T-helper 1 cell treated with Interleukin-12 subunit alpha and Interleukin-12 subunit beta and Interleukin-4 antibody, amounts not matched to agents 30 μg/mL and 1 μg/mL, for 36 hours (primary cell): ENCODE data around the gene SFT2D2.

Experiments
- H3K27ac Mint-ChIP-seq: one replicate; pipeline ENCODE4 v1.8.0; 2021; ENCODE audit warnings: mild to moderate bottlenecking, mixed read lengths
- H3K27me3 Mint-ChIP-seq: one replicate; pipeline ENCODE4 v1.8.0; 2021; ENCODE audit warnings: low read depth, mixed read lengths
- H3K36me3 Mint-ChIP-seq: one replicate; pipeline ENCODE4 v1.8.0; 2021; ENCODE audit warnings: low read depth, mixed read lengths
- H3K4me1 Mint-ChIP-seq: one replicate; pipeline ENCODE4 v1.8.0; 2021; ENCODE audit warnings: low read depth, mixed read lengths
- H3K4me3 Mint-ChIP-seq: one replicate; pipeline ENCODE4 v1.8.0; 2021; ENCODE audit warnings: mild to moderate bottlenecking, moderate library complexity, mixed read lengths
- H3K9me3 Mint-ChIP-seq: one replicate; pipeline ENCODE4 v1.8.0; 2021; ENCODE audit warnings: mixed read lengths

Gene SFT2D2

GRCh38 chr1:168266644-168267186, 40.9 kb downstream of the SFT2D2 start:
- Mint-ChIP-seq H3K9me3 (no peaks in the 10 kb centered on the region), H3K4me3 (no peak overlapping the region), H3K36me3 (peaks cover 11% of the 10 kb centered on the region), H3K4me1 (peaks cover 3% of the 10 kb centered on the region), H3K27me3 (no peaks in the 10 kb centered on the region), H3K27ac (no peak overlapping the region)

- Mint-ChIP-seq H3K4me3 (no peak overlapping the region), H3K9me3 (no peaks in the 10 kb centered on the region), H3K27ac (no peak overlapping the region), H3K4me1 (no peaks in the 10 kb centered on the region), H3K36me3 (no peaks in the 10 kb centered on the region), H3K27me3 (peaks cover 3% of the 10 kb centered on the region)
Observed at GRCh38 chr1:168271636-168272035, 45.8 kb downstream of the SFT2D2 start.

DNA sequence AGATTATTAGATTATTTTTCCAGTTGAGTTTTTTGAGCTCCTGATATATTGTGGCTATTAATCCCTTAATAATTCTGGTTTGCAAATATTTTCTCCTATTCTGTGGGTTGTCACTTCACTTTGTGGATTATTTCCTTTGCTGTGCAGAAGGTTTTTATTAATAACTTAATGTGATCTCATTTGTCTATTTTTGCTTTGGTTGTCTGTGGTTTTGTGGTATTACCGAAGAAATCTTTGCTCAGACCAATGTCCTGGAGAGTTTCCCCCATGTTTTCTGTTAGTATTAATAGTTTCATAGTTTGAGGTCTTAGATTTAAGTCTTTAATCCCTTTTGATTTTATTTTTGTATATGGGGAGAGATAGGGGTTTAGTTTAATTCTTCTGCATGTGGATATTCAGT, 47.8 kb downstream of the SFT2D2 start:
- peaks cover 12% of the 10 kb centered on the region for H3K9me3 Mint-ChIP-seq
- no peak overlapping the region for H3K4me3 Mint-ChIP-seq
- H3K36me3 Mint-ChIP-seq: no peaks in the 10 kb centered on the region
- peaks cover 9% of the 10 kb centered on the region for H3K27me3 Mint-ChIP-seq
- no peaks in the 10 kb centered on the region for H3K4me1 Mint-ChIP-seq
- H3K27ac Mint-ChIP-seq: no peak overlapping the region

- H3K36me3 Mint-ChIP-seq: no peaks in the 10 kb centered on the region
- H3K27me3 Mint-ChIP-seq: peaks cover 9% of the 10 kb centered on the region
Observed at GRCh38 chr1:168279253-168279652, 53.4 kb downstream of the SFT2D2 start.

DNA sequence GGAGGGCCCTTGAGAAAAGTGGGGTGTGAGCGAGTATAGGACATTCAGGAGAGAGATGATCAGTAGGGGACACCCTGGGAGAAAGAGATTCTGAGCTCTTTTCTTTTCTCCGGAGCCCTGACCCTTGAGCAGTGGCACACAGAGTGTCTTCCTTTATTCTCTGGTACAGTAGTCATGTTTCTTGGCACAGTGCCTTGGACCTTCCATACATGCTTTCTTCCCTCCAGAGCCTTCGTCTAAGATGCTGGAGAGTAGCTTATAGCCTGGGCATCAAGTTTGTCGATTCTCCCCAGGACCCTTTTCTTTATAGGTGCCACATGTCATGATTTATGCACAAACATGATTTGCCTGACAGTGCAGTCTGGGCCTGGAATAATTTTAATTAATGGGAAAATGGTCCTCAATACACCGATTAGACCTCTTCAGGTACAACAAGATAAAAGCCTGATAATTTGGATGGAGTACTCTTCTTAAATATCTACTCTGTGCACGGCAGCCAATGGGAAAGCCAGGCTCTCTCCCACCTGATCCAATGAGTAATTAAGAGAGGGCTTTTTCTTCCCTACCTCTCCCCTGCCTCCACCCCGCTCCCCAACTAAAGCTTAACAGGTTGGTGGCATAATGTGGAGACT, 54.6 kb downstream of the SFT2D2 start, which contains the start of gene TBX19:
TBX19 (plus strand) TSS at position 582 of the 632 bp plus-strand sequence. CDS start 214 bp downstream, outside the sequence.
- Mint-ChIP-seq H3K36me3 (no peaks in the 10 kb centered on the region), H3K9me3 (peaks cover 12% of the 10 kb centered on the region), H3K27me3 (peaks cover 9% of the 10 kb centered on the region), H3K27ac (no peak within 1 kb of the TSS), H3K4me1 (peaks cover 4% of the 10 kb centered on the region), H3K4me3 (no peak within 1 kb of the TSS)

More at GRCh38 chr1:168279253-168279652, 53.4 kb downstream of the SFT2D2 start:
- H3K4me1 Mint-ChIP-seq: no peaks in the 10 kb centered on the region
- no peak overlapping the region for H3K4me3 Mint-ChIP-seq
- H3K9me3 Mint-ChIP-seq: peaks cover 12% of the 10 kb centered on the region
- H3K27ac Mint-ChIP-seq: no peak overlapping the region

GRCh38 chr1:168281603-168282325, 56.0 kb downstream of the SFT2D2 start:
- no peak overlapping the region for H3K27ac Mint-ChIP-seq

GRCh38 chr1:168285521-168285790, 59.7 kb downstream of the SFT2D2 start:
- peaks cover 1% of the 10 kb centered on the region for H3K36me3 Mint-ChIP-seq
- H3K27ac Mint-ChIP-seq: peak overlapping the region; percentile 18
- H3K4me1 Mint-ChIP-seq: peaks cover 22% of the 10 kb centered on the region
- H3K27me3 Mint-ChIP-seq: no peaks in the 10 kb centered on the region
- no peak overlapping the region for H3K4me3 Mint-ChIP-seq
- peaks cover 6% of the 10 kb centered on the region for H3K9me3 Mint-ChIP-seq

More at GRCh38 chr1:168281603-168282325, 56.0 kb downstream of the SFT2D2 start:
- Mint-ChIP-seq H3K4me1 (peaks cover 14% of the 10 kb centered on the region), H3K36me3 (no peaks in the 10 kb centered on the region), H3K9me3 (peaks cover 16% of the 10 kb centered on the region), H3K27me3 (peaks cover 6% of the 10 kb centered on the region), H3K4me3 (no peak overlapping the region)

- Mint-ChIP-seq H3K4me1 (peaks cover 22% of the 10 kb centered on the region), H3K36me3 (peaks cover 1% of the 10 kb centered on the region), H3K27ac (no peak overlapping the region), H3K9me3 (peaks cover 6% of the 10 kb centered on the region), H3K27me3 (no peaks in the 10 kb centered on the region), H3K4me3 (no peak overlapping the region)
Observed at GRCh38 chr1:168285971-168286927, 60.4 kb downstream of the SFT2D2 start.

- peaks cover 22% of the 10 kb centered on the region for H3K4me1 Mint-ChIP-seq
- H3K27me3 Mint-ChIP-seq: no peaks in the 10 kb centered on the region
- peaks cover 1% of the 10 kb centered on the region for H3K36me3 Mint-ChIP-seq
- H3K27ac Mint-ChIP-seq: peak overlapping the region; percentile 20
- no peak overlapping the region for H3K4me3 Mint-ChIP-seq
- H3K9me3 Mint-ChIP-seq: peaks cover 6% of the 10 kb centered on the region
Observed at GRCh38 chr1:168287237-168287664, 61.4 kb downstream of the SFT2D2 start.

DNA sequence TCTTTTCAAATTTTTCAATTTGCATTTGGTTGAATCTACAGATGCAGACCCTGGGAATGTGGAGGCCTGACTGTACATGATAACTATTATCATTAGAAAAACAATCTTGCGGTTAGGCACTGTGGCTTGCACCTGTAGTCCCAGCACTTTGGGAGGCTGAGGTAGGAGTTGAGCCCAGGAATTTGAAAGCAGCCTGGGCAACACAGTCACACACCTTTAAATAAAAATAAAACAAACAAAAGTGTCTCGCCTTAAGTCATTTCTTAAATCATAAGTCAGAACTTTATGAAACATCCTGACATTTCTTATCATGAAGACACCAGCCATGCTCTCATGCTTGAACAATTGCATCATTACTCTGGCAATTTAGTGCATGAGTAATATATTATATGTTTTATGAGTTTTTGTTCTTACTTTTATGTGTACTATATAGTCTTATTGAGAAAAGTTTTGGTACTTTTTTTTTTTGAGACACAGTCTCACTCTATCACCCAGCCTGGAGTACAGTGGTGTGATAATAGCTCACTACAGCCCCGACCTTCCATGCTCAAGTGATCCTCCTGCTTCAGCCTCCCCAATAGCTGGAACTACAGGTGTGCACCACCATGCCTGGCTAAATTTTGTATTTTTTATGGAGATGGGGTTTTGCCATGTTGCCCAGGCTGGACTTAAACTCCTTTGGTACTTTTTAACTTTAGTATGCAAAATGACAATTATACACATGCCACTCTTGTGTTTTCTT, 62.7 kb downstream of the SFT2D2 start:
- Mint-ChIP-seq H3K27ac (no peak overlapping the region), H3K4me3 (no peak overlapping the region), H3K27me3 (no peaks in the 10 kb centered on the region), H3K36me3 (peaks cover 1% of the 10 kb centered on the region), H3K4me1 (peaks cover 22% of the 10 kb centered on the region), H3K9me3 (peaks cover 6% of the 10 kb centered on the region)

GRCh38 chr1:168291222-168291837, 65.5 kb downstream of the SFT2D2 start:
- Mint-ChIP-seq H3K27ac (no peak overlapping the region), H3K27me3 (no peaks in the 10 kb centered on the region), H3K4me3 (no peak overlapping the region), H3K4me1 (peaks cover 13% of the 10 kb centered on the region), H3K9me3 (peaks cover 6% of the 10 kb centered on the region), H3K36me3 (peaks cover 1% of the 10 kb centered on the region)

GRCh38 chr1:168293356-168293755, 67.6 kb downstream of the SFT2D2 start:
- H3K4me3 Mint-ChIP-seq: no peak overlapping the region
- no peak overlapping the region for H3K27ac Mint-ChIP-seq
- no peaks in the 10 kb centered on the region for H3K4me1 Mint-ChIP-seq
- H3K9me3 Mint-ChIP-seq: no peaks in the 10 kb centered on the region
- peaks cover 1% of the 10 kb centered on the region for H3K36me3 Mint-ChIP-seq
- no peaks in the 10 kb centered on the region for H3K27me3 Mint-ChIP-seq

DNA sequence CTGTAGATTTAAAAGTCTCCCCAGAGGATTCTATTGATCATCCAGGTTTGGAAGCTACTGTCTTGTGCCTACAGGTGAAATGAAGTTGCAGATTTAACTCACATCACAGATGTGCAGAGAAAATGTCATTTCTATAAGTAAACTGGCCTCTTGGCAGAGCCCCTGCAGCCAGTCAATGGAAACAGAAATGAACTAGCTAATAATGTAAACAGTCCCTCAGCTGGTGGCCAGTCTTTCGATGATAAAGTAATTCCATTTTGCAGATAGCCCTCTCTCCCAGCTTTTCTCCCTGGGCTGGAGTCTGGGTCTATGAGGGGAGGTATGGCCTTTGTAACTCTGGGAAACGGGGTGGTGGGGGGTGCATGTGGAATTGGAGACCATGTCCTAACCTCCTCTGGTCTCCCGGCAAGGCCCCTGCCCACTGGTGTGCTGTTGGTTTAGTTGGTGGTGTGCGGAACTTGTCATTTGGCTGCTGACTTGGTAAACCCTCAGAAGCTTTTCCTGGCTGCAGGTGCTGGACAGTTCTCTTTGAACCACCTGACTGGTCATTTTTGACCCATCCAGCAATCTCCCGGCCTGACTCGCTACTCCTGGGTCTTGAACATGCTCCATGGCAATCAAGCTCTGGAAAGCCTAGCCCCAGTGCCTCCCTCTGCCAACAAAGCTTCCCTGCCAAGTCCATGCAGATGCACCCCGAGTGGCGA, 69.8 kb downstream of the SFT2D2 start:
- Mint-ChIP-seq H3K36me3 (no peaks in the 10 kb centered on the region), H3K9me3 (no peaks in the 10 kb centered on the region), H3K4me3 (no peak overlapping the region), H3K27me3 (no peaks in the 10 kb centered on the region), H3K4me1 (no peaks in the 10 kb centered on the region), H3K27ac (no peak overlapping the region)
